CD8-positive, alpha-beta memory T cell (primary cell): ENCODE results near the gene CEP112. TPM values are rescaled to one million over a fixed set of nuclear protein-coding genes. Genes with fewer than 3 reads are reported as not detected.

ENCODE experiments used
- CTCF ChIA-PET: fragments of 350-600 bp; sonication (Branson Sonifier 250); formaldehyde crosslinking; loops from one replicate; lab custom pipeline; 2021; ENCODE audit warnings: antibody characterized with exemption; lab: Charles Lee
- POLR2A ChIA-PET: fragments of 350-600 bp; sonication (Branson Sonifier 250); formaldehyde crosslinking; loops from one replicate; lab custom pipeline; 2021; ENCODE audit warnings: antibody characterized with exemption; lab: Charles Lee
- DNase-seq, 5 donors: peaks; one replicate each; pipeline versions ENCODE4 v3.0.0 to v3.0.0-alpha.2; 2020 to 2022; ENCODE audit warnings: mixed read lengths in 1 of 5
- H3K27ac ChIP-seq: one replicate; pipeline ENCODE4 v1.7.0; 2013; ENCODE audit warnings: low read depth, mild to moderate bottlenecking, low read length, moderate library complexity
- H3K27me3 ChIP-seq: 2 replicates; pipeline ENCODE4 v1.7.0; 2013; ENCODE audit warnings: low read length, mild to moderate bottlenecking; ENCODE audit not compliant: insufficient read depth, poor library complexity, severe bottlenecking
- H3K36me3 ChIP-seq: 2 replicates; pipeline ENCODE4 v1.7.0; 2013; ENCODE audit warnings: mild to moderate bottlenecking, low read length, moderate library complexity; ENCODE audit not compliant: insufficient read depth
- H3K4me1 ChIP-seq: 2 replicates; pipeline ENCODE4 v1.7.0; 2013; ENCODE audit warnings: mild to moderate bottlenecking, low read length, moderate library complexity; ENCODE audit not compliant: insufficient read depth
- H3K4me3 ChIP-seq: 2 replicates; pipeline ENCODE4 v1.7.0; 2013; ENCODE audit warnings: mild to moderate bottlenecking, low read length
- H3K9me3 ChIP-seq: 2 replicates; pipeline ENCODE4 v1.7.0; 2013; ENCODE audit warnings: mild to moderate bottlenecking, low read length
- H3K27ac Mint-ChIP-seq, 8 donors: one replicate each; pipeline ENCODE4 v1.8.0; 2020 to 2021; ENCODE audit warnings: mixed read lengths in 8 of 8, mild to moderate bottlenecking in 6 of 8, inconsistent platforms in 3 of 8, moderate library complexity in 3 of 8
- H3K27me3 Mint-ChIP-seq, 2 donors: one replicate each; pipeline ENCODE4 v1.8.0; 2020 to 2021; ENCODE audit warnings: mixed read lengths in 2 of 2, mild to moderate bottlenecking in 1 of 2, moderate library complexity in 1 of 2
- H3K36me3 Mint-ChIP-seq, 3 donors: one replicate each; pipeline ENCODE4 v1.8.0; 2020 to 2021; ENCODE audit warnings: mixed read lengths in 3 of 3, inconsistent platforms in 1 of 3, mild to moderate bottlenecking in 1 of 3
- H3K4me1 Mint-ChIP-seq, 3 donors: one replicate each; pipeline ENCODE4 v1.8.0; 2020 to 2021; ENCODE audit warnings: mixed read lengths in 3 of 3, inconsistent platforms in 1 of 3, mild to moderate bottlenecking in 1 of 3
- H3K4me3 Mint-ChIP-seq, 7 donors: one replicate each; pipeline ENCODE4 v1.8.0; 2020 to 2021; ENCODE audit warnings: mixed read lengths in 7 of 7, mild to moderate bottlenecking in 6 of 7, moderate library complexity in 4 of 7, inconsistent platforms in 2 of 7
- H3K9me3 Mint-ChIP-seq, 5 donors: one replicate each; pipeline ENCODE4 v1.8.0; 2020 to 2022; ENCODE audit warnings: mixed read lengths in 5 of 5, mild to moderate bottlenecking in 3 of 5, moderate library complexity in 2 of 5, inconsistent platforms in 1 of 5
- polyA plus RNA-seq: library from polyadenylated mRNA; unstranded; fragments of 300-500 nt; fragmentation: Illumina TruSeq; gene quantifications from one replicate; pipeline ENCODE4 v1.2.3, GENCODE V29; 2021
- total RNA-seq, 2 experiments: library from RNA; stranded (reverse); gene quantifications; one replicate each; pipeline ENCODE4 v1.2.3, GENCODE V29; 2021

Gene CEP112
- total and polyA plus RNA-seq, 3 experiments from 2014 or later = 0.64 to 4.5 (median 3.0) TPM

- H3K4me1 Mint-ChIP-seq = no peaks in the 10 kb centered on the region
Measured at GRCh38 chr17:65954148-65954449, 237.8 kb downstream of the CEP112 start.

GRCh38 chr17:65953316-65954147 is 238.4 kb downstream of the CEP112 start:
- CTCF ChIA-PET = no interaction called here
- Mint-ChIP-seq H3K27ac (no peak overlapping the region), H3K4me1 (no peaks in the 10 kb centered on the region), H3K4me3 (no peak overlapping the region), H3K27me3 (no peaks in the 10 kb centered on the region), H3K9me3 (peaks cover 3 to 8% (median 4%) of the 10 kb centered on the region in 5 donors), H3K36me3 (peaks cover 0 to 31% (median 2%) of the 10 kb centered on the region in 3 donors)
- no peak for DNase-seq
- Histone ChIP-seq H3K36me3 (no peaks in the 10 kb centered on the region), H3K4me3 (no peak overlapping the region), H3K4me1 (no peaks in the 10 kb centered on the region), H3K27ac (no peak overlapping the region), H3K27me3 (no peaks in the 10 kb centered on the region), H3K9me3 (no peaks in the 10 kb centered on the region)
- POLR2A ChIA-PET = no interaction called here

More at GRCh38 chr17:65954148-65954449, 237.8 kb downstream of the CEP112 start:
- Mint-ChIP-seq H3K4me3 (no peak overlapping the region), H3K27ac (no peak overlapping the region), H3K27me3 (no peaks in the 10 kb centered on the region), H3K36me3 (peaks cover 0 to 31% (median 2%) of the 10 kb centered on the region in 3 donors), H3K9me3 (peaks cover 3 to 8% (median 4%) of the 10 kb centered on the region in 5 donors)
- POLR2A ChIA-PET = no interaction called here
- Histone ChIP-seq H3K9me3 (no peaks in the 10 kb centered on the region), H3K4me3 (no peak overlapping the region), H3K36me3 (no peaks in the 10 kb centered on the region), H3K27ac (no peak overlapping the region), H3K27me3 (no peaks in the 10 kb centered on the region), H3K4me1 (no peaks in the 10 kb centered on the region)
- no peak for DNase-seq
- CTCF ChIA-PET = no interaction called here

- no peak overlapping the region for H3K4me3 ChIP-seq
- H3K36me3 ChIP-seq = no peaks in the 10 kb centered on the region
- no peak overlapping the region for H3K4me3 Mint-ChIP-seq
- no peak overlapping the region for H3K27ac ChIP-seq
- H3K27ac Mint-ChIP-seq = no peak overlapping the region
- no peaks in the 10 kb centered on the region for H3K27me3 Mint-ChIP-seq
- peaks cover 3 to 8% (median 4%) of the 10 kb centered on the region in 5 donors for H3K9me3 Mint-ChIP-seq
- no peak for DNase-seq
- CTCF ChIA-PET = no interaction called here
- POLR2A ChIA-PET = no interaction called here
- H3K4me1 Mint-ChIP-seq = no peaks in the 10 kb centered on the region
- H3K9me3 ChIP-seq = no peaks in the 10 kb centered on the region
- H3K36me3 Mint-ChIP-seq = peaks cover 0 to 31% (median 2%) of the 10 kb centered on the region in 3 donors
- no peaks in the 10 kb centered on the region for H3K27me3 ChIP-seq
- H3K4me1 ChIP-seq = no peaks in the 10 kb centered on the region
Measured at GRCh38 chr17:65952586-65952985, 239.3 kb downstream of the CEP112 start.

GRCh38 chr17:65952015-65952414 is 239.9 kb downstream of the CEP112 start:
- H3K27ac ChIP-seq = no peak overlapping the region
- POLR2A ChIA-PET = no interaction called here
- no peaks in the 10 kb centered on the region for H3K9me3 ChIP-seq
- Mint-ChIP-seq H3K4me1 (no peaks in the 10 kb centered on the region), H3K27me3 (no peaks in the 10 kb centered on the region), H3K4me3 (no peak overlapping the region), H3K27ac (no peak overlapping the region), H3K9me3 (peaks cover 3 to 8% (median 4%) of the 10 kb centered on the region in 5 donors), H3K36me3 (peaks cover 0 to 31% (median 2%) of the 10 kb centered on the region in 3 donors)
- H3K4me3 ChIP-seq = no peak overlapping the region
- no peaks in the 10 kb centered on the region for H3K4me1 ChIP-seq
- no peak for DNase-seq
- CTCF ChIA-PET = interaction anchor here (0.8 kb wide), 1 partner anchor 14 kb away, joined by 3 read pairs; no protein-coding TSS in a partner anchor
- H3K27me3 ChIP-seq = no peaks in the 10 kb centered on the region
- H3K36me3 ChIP-seq = no peaks in the 10 kb centered on the region

GRCh38 chr17:65947831-65948230 is 244.1 kb downstream of the CEP112 start:
- Histone ChIP-seq H3K27ac (no peak overlapping the region), H3K4me3 (no peak overlapping the region), H3K27me3 (no peaks in the 10 kb centered on the region), H3K4me1 (no peaks in the 10 kb centered on the region), H3K36me3 (no peaks in the 10 kb centered on the region), H3K9me3 (no peaks in the 10 kb centered on the region)
- POLR2A ChIA-PET = no interaction called here
- Mint-ChIP-seq H3K4me3 (no peak overlapping the region), H3K36me3 (peaks cover 0 to 9% (median 0%) of the 10 kb centered on the region in 3 donors), H3K27me3 (no peaks in the 10 kb centered on the region), H3K27ac (no peak overlapping the region), H3K9me3 (peaks cover 0 to 6% (median under 1%) of the 10 kb centered on the region in 5 donors), H3K4me1 (no peaks in the 10 kb centered on the region)
- no peak for DNase-seq
- CTCF ChIA-PET = no interaction called here

GRCh38 chr17:65942592-65942991 is 249.3 kb downstream of the CEP112 start:
- ChIA-PET CTCF (no interaction called here), POLR2A (no interaction called here)
- no peaks in the 10 kb centered on the region for H3K4me1 ChIP-seq
- H3K36me3 ChIP-seq = no peaks in the 10 kb centered on the region
- no peak overlapping the region for H3K4me3 Mint-ChIP-seq
- H3K9me3 ChIP-seq = no peaks in the 10 kb centered on the region
- no peak for DNase-seq
- H3K4me3 ChIP-seq = no peak overlapping the region
- no peak overlapping the region for H3K27ac Mint-ChIP-seq
- H3K4me1 Mint-ChIP-seq = no peaks in the 10 kb centered on the region
- H3K27me3 ChIP-seq = no peaks in the 10 kb centered on the region
- no peaks in the 10 kb centered on the region for H3K36me3 Mint-ChIP-seq
- H3K27me3 Mint-ChIP-seq = peaks cover 0 to 2% of the 10 kb centered on the region in 2 donors
- no peak overlapping the region for H3K27ac ChIP-seq
- no peaks in the 10 kb centered on the region for H3K9me3 Mint-ChIP-seq

GRCh38 chr17:65941356-65941899 is 250.5 kb downstream of the CEP112 start:
- no peak for DNase-seq
- Mint-ChIP-seq H3K9me3 (no peaks in the 10 kb centered on the region), H3K4me1 (no peaks in the 10 kb centered on the region), H3K27ac (no peak overlapping the region), H3K27me3 (peaks cover 0 to 2% of the 10 kb centered on the region in 2 donors), H3K4me3 (no peak overlapping the region), H3K36me3 (no peaks in the 10 kb centered on the region)
- ChIA-PET CTCF (no interaction called here), POLR2A (no interaction called here)
- no peaks in the 10 kb centered on the region for H3K36me3 ChIP-seq
- H3K4me3 ChIP-seq = no peak overlapping the region
- H3K27ac ChIP-seq = no peak overlapping the region
- no peaks in the 10 kb centered on the region for H3K9me3 ChIP-seq
- H3K4me1 ChIP-seq = no peaks in the 10 kb centered on the region
- H3K27me3 ChIP-seq = no peaks in the 10 kb centered on the region

- no peak for DNase-seq
- no peaks in the 10 kb centered on the region for H3K4me1 Mint-ChIP-seq
- H3K27ac Mint-ChIP-seq = no peak overlapping the region
- Histone ChIP-seq H3K27ac (no peak overlapping the region), H3K4me1 (no peaks in the 10 kb centered on the region), H3K4me3 (no peak overlapping the region), H3K27me3 (no peaks in the 10 kb centered on the region), H3K36me3 (no peaks in the 10 kb centered on the region), H3K9me3 (no peaks in the 10 kb centered on the region)
- H3K9me3 Mint-ChIP-seq = peaks cover 14 to 21% (median 18%) of the 10 kb centered on the region in 5 donors
- peaks cover 0 to 4% of the 10 kb centered on the region in 2 donors for H3K27me3 Mint-ChIP-seq
- CTCF ChIA-PET = no interaction called here
- POLR2A ChIA-PET = no interaction called here
- no peak overlapping the region for H3K4me3 Mint-ChIP-seq
- peaks cover 0 to 16% (median 1%) of the 10 kb centered on the region in 3 donors for H3K36me3 Mint-ChIP-seq
Measured at GRCh38 chr17:65936013-65936412, 255.9 kb downstream of the CEP112 start.
